Peyer's patch (tissue), 4 donors: ENCODE results near the gene GKN1.

Experiments
- CTCF ChIP-seq, 6 experiments: fragments of 450-650 bp in 4 of 6; fragments of 200-600 bp in 2 of 6; sonication (generic) in 1 of 6; IDR thresholded peaks; one replicate each; pipeline ENCODE4 v1.5.1; 2017 to 2019; ENCODE audit warnings: antibody characterized with exemption in 6 of 6, mild to moderate bottlenecking in 3 of 6, moderate library complexity in 1 of 6
- POLR2A ChIP-seq, 2 donors: fragments of 450-650 bp; IDR thresholded peaks; one replicate each; pipeline ENCODE4 v1.5.1; 2017; ENCODE audit warnings: antibody characterized with exemption in 2 of 2, mild to moderate bottlenecking in 2 of 2, moderate library complexity in 2 of 2

GRCh38 chr2:68961380-68961779 is 13.1 kb upstream of the GKN1 start:
- TF ChIP-seq CTCF (IDR thresholded peaks at IDR 0.05) = no peak
- TF ChIP-seq POLR2A (IDR thresholded peaks at IDR 0.05) = no peak
